ENCODE data around the gene RAC3. TPM values are rescaled to one million over a fixed set of nuclear protein-coding genes. Genes with fewer than 3 reads are reported as not detected.

Gene RAC3
- total RNA-seq, 1 experiment from 2014 or later = 84.8 TPM

- H4K5ac ChIP-seq (ENCODE audit: insufficient read length, low read depth, low read length) = no peak overlapping the region
- H3K79me1 ChIP-seq (ENCODE audit: insufficient read depth, low read depth, low read length, poor library complexity, severe bottlenecking) = no peaks in the 10 kb centered on the region
- WGBS (ENCODE audit: extremely low coverage, insufficient read length, low lambda C conversion rate) = no CpG with 5 or more reads among the region's 15 CpGs
- Mint-ChIP-seq H3K9me3 (no peaks in the 10 kb centered on the region), H3K4me3 (no peak overlapping the region), H3K4me1 (0 out of 4 replicates have a peak, but pooled peaks cover 0 to 2% of the 10 kb centered on the region in 2 experiments), H3K27me3 (ENCODE audit: low read depth) (no peaks in the 10 kb centered on the region; the same call in 1 of the 2 replicates), H3K36me3 (ENCODE audit: insufficient read depth in 1 of 3, low read depth in 3 of 3) (no peaks in the 10 kb centered on the region), H3K27ac (no peak overlapping the region)
- no peak overlapping the region for H2BK12ac ChIP-seq (ENCODE audit: insufficient read length, low read depth, low read length)
- no peak for DNase-seq
- no peak overlapping the region for H3K4ac ChIP-seq (ENCODE audit: low read depth, low read length)
- H3K27ac ChIP-seq (ENCODE audit: insufficient read length, low read depth, low read length) = no peak overlapping the region
- no peak overlapping the region for H4K91ac ChIP-seq (ENCODE audit: insufficient read length, low read depth, low read length)
- no peak overlapping the region for H3K14ac ChIP-seq (ENCODE audit: insufficient read depth, low read length)
- no peak overlapping the region for H3T11ph ChIP-seq (ENCODE audit: low read length)
- no peak overlapping the region for H3K23ac ChIP-seq (ENCODE audit: insufficient read length, low read depth, low read length)
- no peaks in the 10 kb centered on the region for H3K23me2 ChIP-seq (ENCODE audit: insufficient read length, low read depth, low read length, poor library complexity, severe bottlenecking)
- no peak overlapping the region for H3K4me2 ChIP-seq (ENCODE audit: insufficient read depth, insufficient read length, low read length)
- no peak overlapping the region for H2BK15ac ChIP-seq (ENCODE audit: low read depth, low read length)
- no peaks in the 10 kb centered on the region for H3K4me1 ChIP-seq (ENCODE audit: insufficient read depth, low read length)
- H3K27me3 ChIP-seq (ENCODE audit: insufficient read depth, low read length) = no peaks in the 10 kb centered on the region
- no peak overlapping the region for H3K18ac ChIP-seq (ENCODE audit: insufficient read length, low read depth, low read length)
- no peak overlapping the region for H2AK5ac ChIP-seq (ENCODE audit: insufficient read length, low read length)
- H2AFZ ChIP-seq (ENCODE audit: low read length) = no peak overlapping the region
- no peak overlapping the region for H2BK120ac ChIP-seq (ENCODE audit: low read depth, low read length, poor library complexity, severe bottlenecking)
- no peak overlapping the region for H4K8ac ChIP-seq (replicated peaks; ENCODE audit: insufficient read length, low read depth, low read length)
- H2BK20ac ChIP-seq (ENCODE audit: low read depth, low read length, poor library complexity, severe bottlenecking) = no peak overlapping the region
- no peak overlapping the region for H3K56ac ChIP-seq (ENCODE audit: insufficient read length, low read depth, low read length)
- no peaks in the 10 kb centered on the region for H4K20me1 ChIP-seq (ENCODE audit: control insufficient read depth, insufficient read depth, insufficient read length)
- H2BK5ac ChIP-seq (ENCODE audit: insufficient read length, low read length) = no peak overlapping the region
- no peaks in the 10 kb centered on the region for H3K79me2 ChIP-seq (ENCODE audit: insufficient read depth, low read length)
- TF ChIP-seq CTCF (conservative IDR thresholded peaks at IDR 0.05) = no peak
- H3K9me3 ChIP-seq (ENCODE audit: control insufficient read depth, low read depth, low read length) = no peaks in the 10 kb centered on the region
- H3K9ac ChIP-seq (ENCODE audit: extremely low read depth, insufficient read length, low read length) = no peak overlapping the region
Measured at GRCh38 chr17:82009413-82009812, 22.1 kb upstream of the RAC3 start.

All from H9 (cell line).